ENCODE data around the gene C12orf57. TPM values are rescaled to one million over a fixed set of nuclear protein-coding genes. Genes with fewer than 3 reads are reported as not detected.

Gene C12orf57
- total RNA-seq, 1 donor from 2014 or later = 236 TPM

DNA sequence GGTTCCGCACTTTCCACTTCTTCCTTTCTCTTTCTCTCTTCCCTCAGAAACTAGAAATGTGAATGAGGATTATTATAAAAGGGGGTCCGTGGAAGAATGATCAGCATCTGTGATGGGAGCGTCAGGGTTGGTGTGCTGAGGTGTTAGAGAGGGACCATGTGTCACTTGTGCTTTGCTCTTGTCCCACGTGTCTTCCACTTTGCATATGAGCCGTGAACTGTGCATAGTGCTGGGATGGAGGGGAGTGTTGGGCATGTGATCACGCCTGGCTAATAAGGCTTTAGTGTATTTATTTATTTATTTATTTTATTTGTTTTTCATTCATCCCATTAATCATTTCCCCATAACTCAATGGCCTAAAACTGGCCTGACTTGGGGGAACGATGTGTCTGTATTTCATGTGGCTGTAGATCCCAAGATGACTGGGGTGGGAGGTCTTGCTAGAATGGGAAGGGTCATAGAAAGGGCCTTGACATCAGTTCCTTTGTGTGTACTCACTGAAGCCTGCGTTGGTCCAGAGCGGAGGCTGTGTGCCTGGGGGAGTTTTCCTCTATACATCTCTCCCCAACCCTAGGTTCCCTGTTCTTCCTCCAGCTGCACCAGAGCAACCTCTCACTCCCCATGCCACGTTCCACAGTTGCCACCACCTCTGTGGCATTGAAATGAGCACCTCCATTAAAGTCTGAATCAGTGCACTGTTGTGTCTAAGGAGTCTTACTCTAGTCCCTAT, 20.7 kb upstream of the C12orf57 start:
- TF ChIP-seq, protein P1, sequence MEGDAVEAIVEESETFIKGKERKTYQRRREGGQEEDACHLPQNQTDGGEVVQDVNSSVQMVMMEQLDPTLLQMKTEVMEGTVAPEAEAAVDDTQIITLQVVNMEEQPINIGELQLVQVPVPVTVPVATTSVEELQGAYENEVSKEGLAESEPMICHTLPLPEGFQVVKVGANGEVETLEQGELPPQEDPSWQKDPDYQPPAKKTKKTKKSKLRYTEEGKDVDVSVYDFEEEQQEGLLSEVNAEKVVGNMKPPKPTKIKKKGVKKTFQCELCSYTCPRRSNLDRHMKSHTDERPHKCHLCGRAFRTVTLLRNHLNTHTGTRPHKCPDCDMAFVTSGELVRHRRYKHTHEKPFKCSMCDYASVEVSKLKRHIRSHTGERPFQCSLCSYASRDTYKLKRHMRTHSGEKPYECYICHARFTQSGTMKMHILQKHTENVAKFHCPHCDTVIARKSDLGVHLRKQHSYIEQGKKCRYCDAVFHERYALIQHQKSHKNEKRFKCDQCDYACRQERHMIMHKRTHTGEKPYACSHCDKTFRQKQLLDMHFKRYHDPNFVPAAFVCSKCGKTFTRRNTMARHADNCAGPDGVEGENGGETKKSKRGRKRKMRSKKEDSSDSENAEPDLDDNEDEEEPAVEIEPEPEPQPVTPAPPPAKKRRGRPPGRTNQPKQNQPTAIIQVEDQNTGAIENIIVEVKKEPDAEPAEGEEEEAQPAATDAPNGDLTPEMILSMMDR (IDR thresholded peaks at IDR 0.05; ENCODE audit: insufficient read depth, low read length, poor library complexity, severe bottlenecking) = no peak
- no peak overlapping the region for H3K4me3 ChIP-seq (ENCODE audit: low read depth, low read length)
- no peaks in the 10 kb centered on the region for H3K27me3 ChIP-seq (ENCODE audit: control insufficient read depth, insufficient read depth, low read length)
- DNase-seq (ENCODE audit: low read depth) = no peak
- no peaks in the 10 kb centered on the region for H3K36me3 ChIP-seq (ENCODE audit: control insufficient read depth, insufficient read depth, low read length)

DNA sequence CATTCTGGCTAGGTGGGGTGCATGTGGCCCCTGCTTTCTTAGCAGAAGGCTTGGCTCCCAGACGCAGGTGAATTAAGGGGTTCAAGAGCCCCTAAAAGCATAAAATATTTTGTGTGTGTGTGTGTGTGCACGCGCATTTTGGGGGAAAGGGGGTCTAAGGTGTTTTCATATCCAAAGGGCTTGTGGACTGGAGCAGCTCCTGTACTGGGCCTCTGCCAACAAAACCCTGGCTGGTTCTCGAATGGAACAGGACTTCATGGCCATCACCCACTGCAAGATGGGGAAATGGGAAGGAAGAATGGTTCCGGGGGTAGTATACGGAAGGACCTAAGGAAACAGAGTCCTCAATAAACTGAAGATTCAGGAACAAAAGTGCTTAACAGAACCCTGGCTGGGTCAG, 20.0 kb upstream of the C12orf57 start:
- Histone ChIP-seq H3K36me3 (ENCODE audit: control insufficient read depth, insufficient read depth, low read length) (no peaks in the 10 kb centered on the region), H3K4me3 (ENCODE audit: low read depth, low read length) (no peak overlapping the region), H3K27me3 (ENCODE audit: control insufficient read depth, insufficient read depth, low read length) (no peaks in the 10 kb centered on the region)
- TF ChIP-seq, protein P1 (IDR thresholded peaks at IDR 0.05; ENCODE audit: insufficient read depth, low read length, poor library complexity, severe bottlenecking) = no peak
- no peak for DNase-seq (ENCODE audit: low read depth)

DNA sequence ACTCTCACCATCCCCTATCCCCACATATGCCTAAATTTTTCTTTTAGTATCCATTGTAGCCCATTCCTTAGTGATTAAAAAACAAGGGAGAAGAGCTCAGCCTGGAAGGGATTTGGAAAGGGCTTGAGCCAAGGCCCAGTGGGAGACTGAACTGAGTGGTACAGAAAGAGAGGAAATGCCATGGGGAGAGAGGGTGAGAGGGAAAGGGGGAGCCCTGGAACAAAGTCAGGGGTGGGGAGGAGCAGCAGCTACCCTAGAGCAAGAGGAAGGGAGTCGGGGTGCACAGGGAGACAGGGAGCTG, 18.6 kb upstream of the C12orf57 start:
- Histone ChIP-seq H3K27me3 (ENCODE audit: control insufficient read depth, insufficient read depth, low read length) (no peaks in the 10 kb centered on the region), H3K4me3 (ENCODE audit: low read depth, low read length) (no peak overlapping the region), H3K36me3 (ENCODE audit: control insufficient read depth, insufficient read depth, low read length) (no peaks in the 10 kb centered on the region)
- no peak for DNase-seq (ENCODE audit: low read depth)
- TF ChIP-seq, protein P1 (IDR thresholded peaks at IDR 0.05; ENCODE audit: insufficient read depth, low read length, poor library complexity, severe bottlenecking) = no peak

DNA sequence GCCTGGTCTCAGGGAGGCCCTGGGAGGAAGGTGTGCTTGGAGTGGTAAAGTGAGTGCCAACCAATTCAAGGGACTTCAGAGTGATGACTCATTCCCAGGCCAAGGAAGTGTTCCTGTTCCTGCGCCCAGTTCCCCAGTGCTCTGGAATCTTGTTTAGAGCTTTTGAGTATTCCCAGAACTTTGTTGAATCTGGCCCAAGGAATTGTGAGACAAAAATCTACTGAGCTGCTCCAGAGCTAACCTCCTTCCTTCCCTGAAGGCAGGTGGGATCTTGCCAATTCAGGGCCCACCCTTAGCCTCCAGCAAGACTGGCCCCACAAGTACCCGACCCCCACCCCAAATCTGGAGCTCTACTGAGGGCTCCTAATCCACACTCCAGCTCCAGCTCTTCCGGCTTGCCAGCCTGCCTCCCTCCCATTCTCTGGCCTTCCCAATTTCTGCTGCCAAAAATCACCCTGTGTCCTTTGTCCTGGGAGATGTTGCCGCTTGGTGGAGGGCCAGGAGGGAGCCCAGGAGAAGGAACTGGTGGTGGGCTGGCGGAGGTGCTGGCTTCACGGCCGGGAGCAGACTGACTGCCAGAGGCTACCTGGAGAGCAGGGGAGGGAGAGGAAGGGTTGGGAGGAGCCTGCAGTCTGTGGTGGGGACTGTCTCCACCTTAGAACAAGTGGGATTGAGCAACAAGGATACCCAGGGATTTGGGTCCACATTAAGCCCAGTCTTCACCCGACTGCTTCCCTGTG, 18.1 kb upstream of the C12orf57 start:
- TF ChIP-seq, protein P1 (IDR thresholded peaks at IDR 0.05; ENCODE audit: insufficient read depth, low read length, poor library complexity, severe bottlenecking) = no peak
- Histone ChIP-seq H3K27me3 (ENCODE audit: control insufficient read depth, insufficient read depth, low read length) (no peaks in the 10 kb centered on the region), H3K4me3 (ENCODE audit: low read depth, low read length) (peak overlapping the region; percentile 32), H3K36me3 (ENCODE audit: control insufficient read depth, insufficient read depth, low read length) (no peaks in the 10 kb centered on the region)
- peak; percentile 77 for DNase-seq (ENCODE audit: low read depth)

DNA sequence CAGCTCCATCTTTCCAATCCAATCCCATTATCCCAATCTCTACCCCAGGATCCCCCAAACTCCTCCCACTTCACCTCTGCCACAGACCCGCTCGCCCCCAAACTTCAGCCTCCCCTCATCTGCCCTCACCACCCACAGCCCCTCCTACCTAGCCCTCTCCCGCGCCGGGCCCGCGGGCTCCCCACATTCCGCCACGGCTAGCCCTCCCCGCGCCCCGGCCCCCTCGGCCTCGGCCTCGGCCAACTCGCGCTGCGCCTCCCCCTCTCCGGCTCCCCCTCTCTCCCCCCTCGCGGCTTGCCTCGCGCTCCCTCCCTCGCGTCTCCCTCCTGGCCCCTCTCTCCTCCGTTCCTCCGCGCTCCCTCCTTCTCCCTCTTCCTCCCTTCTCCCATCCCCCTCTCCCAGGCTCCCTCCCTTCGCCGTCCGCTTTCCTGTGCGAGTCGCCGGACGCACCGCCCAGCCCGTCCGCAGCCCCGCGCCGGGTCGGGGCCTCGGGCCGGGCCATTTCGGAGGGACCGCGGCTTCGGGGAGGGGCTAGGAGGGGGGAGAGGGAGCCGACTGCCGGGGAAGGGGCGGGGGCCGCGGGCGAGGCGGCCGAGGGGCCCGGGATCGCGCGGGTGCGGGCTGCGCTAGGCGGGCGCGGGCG, 16.3 kb upstream of the C12orf57 start, which contains the start of gene ATN1:
Gene ATN1 (plus strand): TSS at position 581 of the 643 bp plus-strand sequence. CDS start 6,043 bp downstream, outside the sequence.
- TF ChIP-seq, protein P1 (IDR thresholded peaks at IDR 0.05; ENCODE audit: insufficient read depth, low read length, poor library complexity, severe bottlenecking) = no peak
- Histone ChIP-seq H3K4me3 (ENCODE audit: low read depth, low read length) (peak within 1 kb of the TSS; percentile 87), H3K27me3 (ENCODE audit: control insufficient read depth, insufficient read depth, low read length) (no peaks in the 10 kb centered on the region), H3K36me3 (ENCODE audit: control insufficient read depth, insufficient read depth, low read length) (no peaks in the 10 kb centered on the region)
- no peak for DNase-seq (ENCODE audit: low read depth)
